GM18517 (cell line): ENCODE measurements around the gene EHD4.

ENCODE experiments used
- ATAC-seq: cut with Tn5 transposase; IDR thresholded peaks from one replicate; pipeline ENCODE4 v1.9.1; 2021; ENCODE audit warnings: mild to moderate bottlenecking, moderate library complexity; ENCODE audit not compliant: unreplicated experiment

The EHD4 gene

DNA sequence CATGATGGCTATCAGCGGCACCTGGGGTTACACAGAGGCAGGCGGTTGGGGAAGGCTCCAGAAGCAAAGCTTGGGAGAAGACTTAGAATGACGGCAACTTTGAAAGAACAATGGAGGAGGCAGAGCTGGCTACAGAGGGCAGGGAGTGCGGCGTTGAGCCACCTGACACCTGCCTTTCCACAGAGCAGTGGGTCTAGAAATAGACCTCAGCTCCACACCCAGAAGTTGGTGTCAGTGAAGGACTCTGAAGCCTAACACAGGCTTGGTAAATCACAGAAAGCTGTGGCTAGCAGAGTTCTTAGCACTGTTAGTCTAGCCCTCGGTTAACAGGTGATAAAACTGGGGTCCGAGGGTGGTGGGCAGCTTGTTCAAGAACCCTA is 23.1 kb upstream of the EHD4 start:
- ATAC-seq: no peak

DNA sequence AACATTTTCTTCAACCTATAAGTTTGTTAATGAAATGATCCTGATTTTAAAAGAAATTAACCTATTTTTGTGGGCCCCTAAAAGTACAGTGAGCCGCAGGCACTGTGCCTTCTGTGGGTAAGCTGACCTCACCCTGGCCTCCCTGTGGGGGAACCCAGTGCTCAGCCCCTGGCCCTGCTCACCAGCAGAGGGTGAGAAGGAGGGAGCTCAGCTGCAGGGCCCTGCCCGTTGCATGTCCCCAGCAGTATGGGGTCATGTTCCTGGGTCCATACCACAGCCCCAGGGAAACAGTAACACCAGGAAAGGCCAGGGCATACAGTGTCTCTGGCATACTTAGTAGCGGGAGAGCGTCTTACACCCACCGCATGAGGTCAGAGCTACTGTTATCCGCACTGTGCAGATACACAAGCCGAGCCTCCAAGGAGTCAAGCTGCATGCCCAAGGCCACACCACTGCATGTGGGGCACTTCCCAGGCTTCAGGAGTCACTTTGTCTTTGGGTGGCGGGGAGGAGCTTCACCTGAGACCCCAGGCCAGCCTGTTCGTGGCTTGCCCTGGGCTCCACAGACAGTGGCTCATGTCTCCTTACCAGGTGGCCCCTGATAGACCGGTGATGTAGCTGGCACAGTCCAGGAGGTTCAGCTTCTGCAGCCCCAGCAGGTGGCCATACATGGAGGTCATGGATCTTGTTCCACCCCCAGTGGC is 22.6 kb upstream of the EHD4 start:
- no peak for ATAC-seq

DNA sequence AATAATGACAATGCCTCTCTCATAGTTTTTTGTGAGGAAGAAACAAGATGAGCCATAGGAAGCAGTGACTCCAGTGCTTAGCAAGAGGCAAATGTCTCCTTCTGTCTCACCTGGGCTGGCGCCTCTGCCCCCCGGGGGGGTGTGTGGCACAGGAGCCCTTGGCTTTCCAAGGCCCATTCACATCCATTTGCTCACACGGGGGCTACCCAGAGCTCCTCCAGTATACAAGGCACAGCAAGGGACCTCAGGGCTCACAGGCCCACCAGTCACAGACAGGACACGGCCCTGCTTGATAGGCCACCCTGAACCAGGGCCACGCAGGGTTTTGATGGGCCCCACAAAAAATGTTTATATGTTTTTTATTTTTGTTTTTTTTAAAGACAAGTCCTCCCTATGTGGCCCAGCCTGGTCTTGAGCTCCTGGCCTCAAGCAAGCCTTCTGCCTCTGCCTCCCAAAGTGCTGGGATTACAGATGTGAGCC is 21.9 kb upstream of the EHD4 start:
- ATAC-seq: no peak

DNA sequence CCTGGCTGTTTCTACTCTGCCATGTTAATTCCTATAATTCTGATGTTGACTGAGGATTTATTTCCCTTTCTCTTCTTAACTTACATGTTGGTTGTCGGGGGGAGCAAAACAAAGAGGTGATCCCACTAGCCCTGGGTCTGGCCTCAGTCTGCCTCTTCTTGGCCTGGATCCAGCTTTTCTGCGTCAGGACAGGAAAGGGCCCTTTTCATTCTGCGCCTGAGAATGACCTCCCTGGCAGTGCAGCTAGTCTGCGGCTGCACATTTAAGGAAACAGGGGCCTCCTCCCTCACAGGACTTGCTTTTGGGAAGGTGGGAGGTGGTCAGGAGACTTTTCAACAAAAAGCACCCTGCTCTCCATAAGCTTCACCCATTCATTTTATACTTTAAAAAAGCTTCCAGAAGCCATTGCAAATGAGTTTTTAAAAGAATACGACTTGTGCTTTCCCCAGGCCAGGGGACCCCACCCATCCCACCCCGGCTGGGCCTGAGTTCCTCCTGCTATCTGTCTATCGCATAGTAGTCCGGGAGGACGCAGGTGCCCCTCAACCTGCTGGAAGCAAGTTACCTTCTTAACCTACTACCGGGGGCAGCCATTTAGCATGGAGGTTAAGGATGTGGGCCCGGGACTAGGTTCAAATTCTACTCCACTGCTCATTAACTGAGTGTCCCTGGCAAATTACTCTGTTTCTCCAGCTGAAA is 21.3 kb upstream of the EHD4 start:
- ATAC-seq: no peak

DNA sequence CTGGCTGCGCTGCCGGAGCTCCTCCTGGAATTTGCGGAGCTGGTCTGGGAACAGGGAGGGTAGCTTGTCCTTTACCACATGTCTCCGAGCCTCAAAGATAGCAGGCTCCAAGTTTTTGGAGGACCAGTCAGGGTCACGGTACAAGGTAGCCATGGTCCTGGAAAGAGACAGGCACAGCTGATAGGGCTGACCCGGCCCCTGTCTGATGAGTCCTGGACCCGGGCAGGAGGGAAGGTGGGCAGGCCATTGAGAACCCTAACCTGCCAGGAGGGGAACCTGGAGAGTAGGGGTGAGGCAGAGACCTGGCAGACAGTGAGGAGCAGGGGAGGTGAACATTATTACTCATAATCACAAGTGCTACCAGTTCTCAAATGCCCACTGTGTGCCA is 20.4 kb upstream of the EHD4 start:
- no peak for ATAC-seq

DNA sequence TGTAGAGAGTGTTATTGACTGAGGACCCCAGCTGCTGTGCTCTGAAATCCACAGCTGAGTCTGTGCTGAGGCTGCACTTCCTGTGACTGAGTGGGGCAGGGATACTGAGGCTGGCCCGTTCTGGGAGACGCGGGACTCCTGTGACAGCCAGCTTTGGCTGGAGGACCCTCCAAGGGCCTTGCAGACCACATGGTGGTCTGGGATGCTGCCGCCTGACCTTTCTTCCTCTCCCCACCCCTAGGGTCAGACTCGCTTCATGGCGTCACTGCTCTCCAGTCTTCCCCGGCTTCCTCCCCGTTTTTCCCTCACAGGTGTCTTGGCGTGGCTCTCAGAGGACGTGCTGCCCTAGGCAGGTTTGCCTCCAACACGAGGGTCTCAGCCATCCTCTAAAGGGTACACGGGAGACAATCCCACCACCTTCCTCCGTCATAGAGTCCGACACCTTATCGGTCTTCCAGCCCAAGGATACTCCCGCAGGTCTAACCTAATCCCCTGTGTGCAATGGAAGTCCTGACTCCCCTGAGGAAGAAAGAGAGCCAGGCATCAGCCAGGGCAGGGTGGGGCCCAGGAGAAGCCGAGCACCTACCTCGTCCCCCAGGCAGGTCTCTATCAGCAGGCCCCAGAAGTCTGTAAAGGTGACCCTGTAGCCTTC is 19.9 kb upstream of the EHD4 start:
- no peak for ATAC-seq

DNA sequence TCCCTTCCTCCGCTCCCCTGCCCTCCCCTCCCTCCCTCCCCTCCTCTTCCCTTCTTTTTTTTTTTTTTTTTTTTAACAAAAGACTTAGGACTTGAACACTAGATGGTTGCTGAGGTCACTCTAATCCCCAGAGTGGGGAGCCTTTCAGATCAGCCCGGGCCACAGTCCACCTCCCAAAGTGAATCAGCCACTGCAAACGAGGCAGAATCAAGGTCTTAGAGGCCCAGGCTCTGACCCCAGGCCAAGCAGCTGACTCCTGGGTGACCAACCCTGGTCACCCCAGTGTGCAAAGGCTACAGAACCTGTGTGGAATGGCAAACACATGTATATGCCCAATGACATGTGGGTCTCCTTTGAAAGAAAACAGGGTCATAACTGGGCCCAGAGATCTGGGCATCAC is 18.3 kb upstream of the EHD4 start:
- no peak for ATAC-seq

DNA sequence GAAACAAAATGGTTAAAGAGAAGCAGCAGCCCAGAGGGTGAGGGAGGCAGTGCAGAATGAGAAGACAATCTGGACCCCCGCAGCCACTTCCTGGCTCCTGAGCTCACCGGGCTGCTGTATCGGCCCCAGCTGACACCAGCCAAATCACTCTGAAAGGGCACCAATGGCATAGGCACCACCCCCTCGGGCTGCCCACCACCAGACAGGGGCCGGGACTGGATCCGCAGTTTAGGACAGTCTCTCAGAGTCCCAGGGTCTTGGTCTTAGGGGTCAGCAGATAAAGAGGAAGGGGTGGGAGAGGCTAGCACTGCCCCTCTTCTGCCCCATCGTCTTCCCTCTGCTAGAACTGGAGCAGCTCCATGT is 17.9 kb upstream of the EHD4 start:
- ATAC-seq: no peak

DNA sequence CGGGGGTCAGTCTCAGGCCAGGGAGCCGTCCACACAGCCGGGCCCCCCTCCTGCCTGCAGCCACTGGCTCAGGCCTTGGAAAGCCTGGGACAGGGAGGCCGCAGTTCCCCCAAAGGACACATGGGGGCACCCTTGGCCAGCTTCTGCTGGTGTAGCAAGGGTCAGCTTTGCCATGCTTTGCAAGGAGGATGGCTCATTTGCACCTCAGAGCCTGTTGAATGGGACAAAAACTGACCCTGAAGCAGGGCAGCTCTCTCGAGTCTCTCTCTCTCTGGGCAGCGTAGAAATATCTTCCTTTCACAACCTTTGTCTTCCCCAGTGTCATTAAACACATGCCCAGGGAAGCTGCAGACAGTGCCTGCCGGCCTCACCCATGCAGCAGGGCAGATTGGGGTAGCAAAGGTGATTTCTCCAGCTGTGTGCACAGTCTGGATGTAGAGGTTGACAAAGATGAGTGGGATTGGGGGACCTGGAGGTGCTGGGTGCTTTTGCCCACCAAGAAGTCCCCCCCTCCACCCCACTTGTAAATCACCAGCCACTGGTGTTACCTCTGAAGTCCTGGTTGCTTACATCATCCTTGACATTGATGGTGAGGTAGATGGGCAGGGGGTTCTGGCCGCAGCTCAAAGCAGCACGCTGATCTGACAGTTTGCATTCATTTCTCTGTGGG is 17.4 kb upstream of the EHD4 start:
- no peak for ATAC-seq

DNA sequence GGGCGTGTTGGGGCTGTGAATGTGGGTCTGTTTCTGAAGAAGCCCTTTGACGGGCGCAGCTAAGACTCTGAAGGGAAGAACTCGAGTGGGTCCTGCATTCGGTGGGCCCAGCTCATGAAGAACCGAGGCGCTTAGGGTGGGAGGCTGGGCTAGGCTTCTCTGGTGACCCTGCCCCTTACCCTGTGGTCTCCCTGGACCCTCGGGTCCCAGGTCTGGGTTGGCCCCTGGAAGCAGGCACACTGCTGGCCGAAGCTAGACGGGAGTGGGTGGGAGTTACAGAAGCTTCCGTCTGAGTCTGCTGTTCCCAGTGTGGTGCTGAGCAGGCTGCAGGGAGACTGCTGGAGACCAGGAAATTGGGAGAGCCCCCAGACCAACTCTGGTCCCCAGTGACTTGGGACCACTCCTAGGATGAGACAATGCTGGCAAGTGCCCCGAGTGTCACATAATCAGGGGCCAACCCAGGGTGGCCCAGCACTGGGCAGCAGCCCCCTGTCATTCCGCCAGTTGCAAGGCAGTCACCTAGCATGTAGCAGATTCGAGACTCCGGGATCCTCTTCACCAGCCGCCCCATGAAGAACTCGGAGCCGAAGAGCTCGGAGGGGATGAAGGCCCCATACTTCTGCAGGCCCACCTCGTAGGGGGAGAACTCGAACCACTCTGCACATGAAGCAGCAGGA is 16.7 kb upstream of the EHD4 start:
- no peak for ATAC-seq

DNA sequence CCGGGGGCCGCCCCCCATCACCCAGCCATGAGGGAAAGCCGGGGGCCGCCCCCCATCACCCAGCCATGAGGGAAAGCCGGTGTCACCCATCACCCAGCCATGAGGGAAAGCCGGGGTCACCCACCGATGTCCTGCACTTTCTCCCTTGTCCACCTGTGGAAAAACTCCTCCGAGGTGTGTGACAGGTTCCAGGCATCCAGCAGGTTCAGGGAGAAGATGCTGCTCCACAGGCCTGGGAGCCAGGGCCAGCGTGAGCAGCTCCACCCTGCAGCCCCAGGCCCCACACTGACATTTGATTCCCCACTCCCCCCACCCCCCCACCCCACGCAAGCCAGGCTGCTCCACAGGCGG is 15.5 kb upstream of the EHD4 start:
- no peak for ATAC-seq

DNA sequence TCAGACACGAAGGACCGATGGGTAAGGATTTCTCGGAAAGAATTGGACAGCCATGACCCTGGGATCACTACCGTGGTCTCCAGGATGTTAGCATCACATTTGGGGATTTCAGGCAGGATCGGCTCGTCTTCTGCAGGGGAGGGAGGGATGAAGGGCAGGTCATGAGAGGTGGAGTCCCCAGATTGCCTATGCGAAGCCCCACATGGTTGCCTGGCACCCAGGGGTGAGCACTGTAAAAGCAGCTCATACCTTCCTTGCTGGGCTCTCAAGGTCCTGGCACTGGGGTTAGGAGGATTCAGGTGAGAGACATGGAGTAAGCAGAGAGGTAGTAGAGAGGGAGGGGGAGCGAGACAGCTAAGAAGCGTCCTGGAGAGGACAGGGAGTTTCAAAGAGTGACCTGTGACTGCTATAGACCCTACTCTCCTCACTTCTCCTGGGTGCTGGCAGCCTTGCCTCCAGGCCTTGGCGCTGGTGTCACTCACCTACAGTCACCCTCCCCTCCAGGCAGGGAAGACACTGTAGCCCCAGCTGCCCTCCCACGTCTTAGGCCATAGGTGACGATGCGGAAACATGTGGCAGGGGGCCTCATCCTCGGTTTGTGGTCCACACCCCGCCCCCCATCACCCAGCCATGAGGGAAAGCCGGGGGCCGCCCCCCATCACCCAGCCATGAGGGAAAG is 15.0 kb upstream of the EHD4 start:
- no peak for ATAC-seq

DNA sequence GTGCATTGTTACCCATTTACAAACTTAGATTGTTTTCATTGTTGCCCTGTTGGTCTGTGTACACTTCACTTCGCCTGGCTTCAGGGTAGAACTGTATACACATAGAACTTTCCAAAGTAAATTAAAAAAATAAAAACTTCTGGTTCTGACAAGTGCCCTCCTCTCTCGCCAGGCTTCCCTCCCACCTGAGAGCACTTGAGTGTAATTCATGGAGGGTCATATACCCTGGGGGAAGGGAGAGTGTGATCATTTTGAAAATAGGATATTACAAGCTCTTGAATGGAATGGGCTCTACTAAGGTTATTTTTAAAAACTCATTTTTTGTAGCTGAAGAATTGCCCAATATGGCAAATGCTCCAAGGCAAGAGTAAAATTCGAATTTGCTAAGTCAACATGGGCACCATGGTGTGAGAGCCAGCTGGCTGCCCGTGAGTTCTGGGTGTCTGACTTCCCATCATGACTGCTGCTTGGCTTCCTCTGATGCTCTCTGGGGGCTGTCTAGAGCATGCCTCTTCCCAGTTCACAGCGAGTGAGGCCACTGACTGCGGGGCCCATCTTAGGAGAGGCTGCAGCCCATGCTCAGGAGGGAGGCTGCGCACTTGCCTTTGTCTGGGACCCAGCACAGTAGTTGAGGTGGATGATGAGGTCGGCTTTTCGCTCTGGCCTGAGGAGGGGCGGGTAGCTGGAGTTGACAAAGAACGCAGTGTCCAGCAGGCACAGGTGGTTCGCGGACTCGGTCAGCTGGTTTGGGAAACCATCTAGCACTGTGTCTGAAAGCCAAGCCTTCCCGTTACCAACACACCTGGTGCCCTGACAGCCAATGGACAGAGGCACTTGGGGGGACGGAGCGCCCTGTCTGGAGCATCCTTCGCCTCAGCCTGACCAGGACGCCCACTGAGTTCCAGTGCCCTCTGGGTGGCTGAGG is 13.1 kb upstream of the EHD4 start:
- no peak for ATAC-seq

DNA sequence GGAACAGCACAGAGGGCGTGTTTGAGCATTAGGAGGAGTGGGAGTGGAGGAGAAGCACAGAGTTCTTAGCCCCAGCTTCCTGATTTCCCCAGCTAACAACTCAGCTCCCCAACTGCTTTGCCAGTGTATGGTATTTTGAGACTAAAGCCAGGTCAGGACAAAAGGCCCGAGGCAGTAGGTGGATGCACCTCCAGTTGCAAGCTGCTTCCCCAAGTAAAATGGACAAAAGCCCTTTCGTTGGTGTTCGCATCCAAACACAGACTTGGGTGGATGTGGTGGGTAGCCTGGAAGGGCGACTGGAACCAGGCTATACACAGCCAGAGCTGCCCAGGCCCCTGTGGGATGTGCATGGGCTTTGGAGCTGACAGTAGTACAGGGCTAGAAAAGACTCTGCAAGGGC is 12.3 kb upstream of the EHD4 start:
- ATAC-seq: no peak

DNA sequence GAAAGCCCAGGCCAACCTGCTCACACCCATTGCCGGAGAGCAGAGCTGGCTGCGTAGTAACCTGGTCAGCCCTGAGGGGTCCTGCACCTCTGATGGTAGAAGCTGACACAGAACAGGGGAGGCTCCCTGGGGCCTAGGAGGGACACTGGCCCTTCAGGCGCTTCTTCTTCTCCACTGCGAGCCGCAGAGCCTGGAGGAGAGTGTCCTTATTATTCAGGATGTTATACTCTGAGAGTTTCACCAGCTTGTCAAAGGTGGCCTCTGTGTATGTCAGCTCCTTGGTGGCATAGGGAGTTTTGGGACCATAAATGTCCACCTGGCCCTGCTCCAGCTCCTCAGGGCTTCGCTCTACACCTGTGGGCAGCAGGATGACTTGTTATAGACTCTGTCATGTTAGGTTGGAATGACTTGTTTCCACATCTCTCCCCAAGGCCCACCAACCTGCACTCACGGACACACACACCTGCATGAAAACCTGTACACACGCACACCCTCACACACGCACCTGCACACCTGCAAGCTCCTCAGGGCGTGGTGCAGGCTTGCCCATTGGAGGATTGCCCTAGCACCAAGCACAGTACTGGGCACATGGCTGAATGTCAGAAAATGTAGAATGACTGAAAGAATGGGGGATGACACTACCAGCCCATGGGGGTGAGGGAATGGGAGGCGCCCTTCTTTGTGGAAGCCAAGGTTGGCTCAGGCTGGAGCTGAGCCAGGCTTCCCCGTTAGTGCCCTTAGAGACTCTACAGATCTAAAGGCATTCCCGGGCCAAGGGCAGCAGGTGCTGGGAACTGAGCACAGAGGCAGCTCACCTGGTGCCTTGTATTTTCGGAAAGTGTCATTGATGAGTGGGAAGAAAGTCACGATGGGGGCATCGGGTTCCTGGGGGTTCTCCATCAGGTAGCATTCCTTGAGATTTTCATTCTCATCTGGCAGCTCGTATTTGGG is 11.5 kb upstream of the EHD4 start:
- ATAC-seq: no peak

DNA sequence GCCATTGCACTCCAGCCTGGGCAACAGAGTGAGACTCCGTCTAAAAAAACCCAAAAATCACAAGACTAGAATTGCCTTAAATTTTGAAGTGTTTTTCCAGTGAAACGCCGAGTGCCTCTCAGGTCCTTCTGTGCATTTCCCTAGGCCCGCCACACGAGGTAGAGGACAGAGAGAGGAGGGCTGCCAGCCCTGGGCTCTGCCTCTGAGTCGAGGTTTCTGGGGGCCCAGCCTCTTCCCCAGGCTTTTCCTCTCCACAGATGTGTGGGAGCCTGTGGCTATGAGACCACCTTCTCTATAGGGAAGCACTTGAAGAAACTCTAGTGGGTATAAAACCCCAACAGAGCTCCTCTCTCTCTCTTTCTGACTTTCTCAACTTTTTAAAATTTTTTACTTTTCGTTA is 10.9 kb upstream of the EHD4 start:
- no peak for ATAC-seq

DNA sequence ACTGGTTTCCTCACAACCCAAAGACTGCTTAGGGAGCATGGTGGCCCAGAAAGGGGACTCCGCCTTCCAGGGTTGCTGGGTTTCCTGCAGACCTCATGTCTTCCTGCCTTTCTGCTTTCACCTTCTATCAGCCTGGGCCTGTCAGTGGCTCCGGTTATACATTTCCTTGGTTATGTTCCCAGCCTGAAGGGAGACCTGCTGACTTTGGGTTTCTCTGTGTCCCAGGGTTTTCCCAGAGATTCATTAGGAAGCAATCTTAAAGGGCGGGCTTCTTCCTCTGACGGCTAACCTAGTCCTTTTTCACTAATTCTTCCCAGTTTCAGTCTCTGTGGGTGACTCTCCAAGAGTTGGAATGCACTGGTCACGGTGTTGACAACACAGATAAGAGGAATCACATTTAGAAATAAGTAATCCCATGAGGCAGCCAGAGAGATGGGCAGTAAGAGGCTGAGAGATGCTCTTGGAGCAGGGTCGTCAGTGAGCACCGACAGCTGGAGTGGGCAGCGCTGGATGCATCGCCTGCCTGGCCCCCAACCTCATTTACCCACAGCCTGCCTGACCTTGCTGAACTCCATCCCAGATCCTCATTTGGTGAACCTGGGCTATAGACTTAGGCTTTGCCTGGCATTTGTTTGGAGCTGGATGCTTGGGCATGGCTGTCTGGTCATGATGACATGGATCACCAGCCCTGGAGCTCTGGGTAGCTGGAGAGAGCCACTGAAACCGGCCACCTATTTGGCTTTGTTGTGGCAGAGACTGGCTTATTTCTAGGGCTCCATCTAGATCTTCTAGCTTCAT is 10.0 kb upstream of the EHD4 start:
- no peak for ATAC-seq
